Liver (tissue), 9 donors: Measurements from ENCODE around the gene EDC4. TPM values are rescaled to one million over a fixed set of nuclear protein-coding genes. Genes with fewer than 3 reads are reported as not detected.
A peak's percentile ranks its signal among the peaks of the same experiment; 100 is the strongest.

ENCODE experiments used
- DNase-seq: peaks from one replicate; pipeline ENCODE4 v3.0.0-alpha.2; 2017; ENCODE audit warnings: low spot score
- H3K27ac ChIP-seq, 2 donors: one replicate each; pipeline ENCODE4 v1.7.0; 2013; ENCODE audit warnings: inconsistent platforms in 2 of 2, low read length in 2 of 2, control low read depth in 1 of 2, low read depth in 1 of 2, mild to moderate bottlenecking in 1 of 2
- H3K27me3 ChIP-seq, 4 donors: one replicate each; pipeline versions ENCODE4 v1.6.1 to v1.7.0; 2013; ENCODE audit warnings: low read length in 3 of 4, inconsistent platforms in 1 of 4, mild to moderate bottlenecking in 1 of 4, moderate library complexity in 1 of 4; ENCODE audit not compliant: control insufficient read depth in 4 of 4, insufficient read depth in 4 of 4
- H3K36me3 ChIP-seq, 4 donors: one replicate each; pipeline versions ENCODE4 v1.6.1 to v1.7.0; 2013; ENCODE audit warnings: low read length in 3 of 4, mild to moderate bottlenecking in 3 of 4, low read depth in 1 of 4, moderate library complexity in 1 of 4; ENCODE audit not compliant: control insufficient read depth in 4 of 4, insufficient read depth in 3 of 4
- H3K4me1 ChIP-seq, 4 donors: one replicate each; pipeline versions ENCODE4 v1.6.1 to v1.7.0; 2013; ENCODE audit warnings: low read length in 3 of 4, mild to moderate bottlenecking in 3 of 4, moderate library complexity in 1 of 4; ENCODE audit not compliant: control insufficient read depth in 4 of 4, insufficient read depth in 4 of 4
- H3K4me3 ChIP-seq, 3 donors: one replicate each; pipeline versions ENCODE4 v1.6.1 to v1.7.0; 2013; ENCODE audit warnings: low read length in 3 of 3, control low read depth in 1 of 3, low read depth in 1 of 3, mild to moderate bottlenecking in 1 of 3
- H3K9ac ChIP-seq, 2 donors: one replicate each; pipeline ENCODE4 v1.7.0; 2013; ENCODE audit warnings: low read length in 2 of 2, mild to moderate bottlenecking in 2 of 2, moderate library complexity in 2 of 2, control low read depth in 1 of 2, low read depth in 1 of 2
- H3K9me3 ChIP-seq, 4 donors: one replicate each; pipeline versions ENCODE4 v1.6.1 to v1.7.0; 2013; ENCODE audit warnings: low read length in 3 of 4; ENCODE audit not compliant: control insufficient read depth in 4 of 4
- ATF3 ChIP-seq: IDR thresholded peaks from 2 replicates; pipeline ENCODE4 v1.6.1; 2016; ENCODE audit warnings: antibody characterized with exemption
- CTCF ChIP-seq: fragments of 150-350 bp; IDR thresholded peaks from 2 replicates; pipeline ENCODE4 v1.5.1; 2017; ENCODE audit warnings: improper control_type of control experiment, low read depth, low read length; ENCODE audit not compliant: missing input control
- EGR1 ChIP-seq, 2 donors: IDR thresholded peaks; 2 replicates each; pipeline ENCODE4 v1.6.1; 2016 to 2018; ENCODE audit warnings: antibody characterized with exemption in 2 of 2, low read depth in 2 of 2
- FOXA1 ChIP-seq: IDR thresholded peaks from 2 replicates; pipeline ENCODE4 v1.6.1; 2016; ENCODE audit warnings: antibody characterized with exemption
- FOXA2 ChIP-seq: IDR thresholded peaks from 2 replicates; pipeline ENCODE4 v1.6.1; 2016; ENCODE audit warnings: antibody characterized with exemption
- GABPA ChIP-seq, 2 donors: IDR thresholded peaks in 1 of 2; conservative IDR thresholded peaks in 1 of 2; 2 replicates each; pipeline ENCODE4 v1.6.1; 2016; ENCODE audit warnings: antibody characterized with exemption in 2 of 2, mild to moderate bottlenecking in 1 of 2, moderate library complexity in 1 of 2
- HNF4A ChIP-seq, 2 donors: conservative IDR thresholded peaks; 2 replicates each; pipeline ENCODE4 v1.6.1; 2016; ENCODE audit warnings: antibody characterized with exemption in 2 of 2, mild to moderate bottlenecking in 2 of 2
- HNF4G ChIP-seq: IDR thresholded peaks from 2 replicates; pipeline ENCODE4 v1.6.1; 2016; ENCODE audit warnings: antibody characterized with exemption
- JUND ChIP-seq, 2 donors: IDR thresholded peaks; 2 replicates each; pipeline ENCODE4 v1.6.1; 2016; ENCODE audit warnings: antibody characterized with exemption in 2 of 2
- NR2F2 ChIP-seq: IDR thresholded peaks from 2 replicates; pipeline ENCODE4 v1.6.1; 2016; ENCODE audit warnings: antibody characterized with exemption
- RAD21 ChIP-seq, 2 donors: IDR thresholded peaks; 2 replicates each; pipeline ENCODE4 v1.6.1; 2016; ENCODE audit warnings: antibody characterized with exemption in 2 of 2, mild to moderate bottlenecking in 2 of 2
- REST ChIP-seq: IDR thresholded peaks from 2 replicates; pipeline ENCODE4 v1.6.1; 2016; ENCODE audit warnings: antibody characterized with exemption, mild to moderate bottlenecking
- RXRA ChIP-seq, 2 donors: IDR thresholded peaks; 2 replicates each; pipeline ENCODE4 v1.6.1; 2017 to 2018; ENCODE audit warnings: antibody characterized with exemption in 2 of 2, mild to moderate bottlenecking in 1 of 2
- SP1 ChIP-seq: IDR thresholded peaks from 2 replicates; pipeline ENCODE4 v1.6.1; 2018; ENCODE audit warnings: antibody characterized with exemption, mild to moderate bottlenecking
- TAF1 ChIP-seq: conservative IDR thresholded peaks from 2 replicates; pipeline ENCODE4 v1.6.1; 2016; ENCODE audit warnings: antibody characterized with exemption, mild to moderate bottlenecking
- YY1 ChIP-seq: IDR thresholded peaks from 2 replicates; pipeline ENCODE4 v1.6.1; 2016; ENCODE audit warnings: antibody characterized with exemption, mild to moderate bottlenecking
- ZBTB33 ChIP-seq: IDR thresholded peaks from 2 replicates; pipeline ENCODE4 v1.6.1; 2016; ENCODE audit warnings: antibody characterized with exemption
- WGBS: extraction: QIAGEN DNeasy Blood & Tissue Kit; methylation state at CpG from one replicate; pipeline ENCODE4 v1.1.7; 2013; 5-methylcytosine and 5-hydroxymethylcytosine counted together
- polyA plus RNA-seq, 2 donors: library from polyadenylated mRNA; stranded (reverse) in 1 of 2; unstranded in 1 of 2; fragments of 200-250 nt in 1 of 2; fragments of >200 nt in 1 of 2; fragmentation: Nextera tagmentation in 1 of 2; extraction: Ambion mirVana in 1 of 2; gene quantifications; one replicate each; pipeline versions ENCODE4 v1.2.1 to v1.2.3, GENCODE V29; 2013 to 2015
- total RNA-seq, 2 donors: library from RNA; depleted of rRNA; stranded (reverse); fragments of >200 nt; gene quantifications; one replicate each; pipeline ENCODE4 v1.2.3, GENCODE V29; 2014
- donor health status: healthy.
- donor health status: healthy.
- donor health status: healthy.
- donor health status: healthy.
- donor health status: healthy.

EDC4 gene
- total and polyA plus RNA-seq, 4 donors, result 17.7 to 26.8 (median 21.6) TPM

- no peak for DNase-seq
- H3K36me3 ChIP-seq, result peaks cover 0 to 2% (median 0%) of the 10 kb centered on the region in 4 donors
- no peaks in the 10 kb centered on the region for H3K27me3 ChIP-seq
- peaks cover 9 to 23% (median 18%) of the 10 kb centered on the region in 4 donors for H3K4me1 ChIP-seq
- WGBS, result 87% methylated on average over 3 of the region's 3 CpGs
- no peaks in the 10 kb centered on the region for H3K9me3 ChIP-seq
- no peak overlapping the region for H3K9ac ChIP-seq
- no peak overlapping the region for H3K27ac ChIP-seq
- no peak overlapping the region for H3K4me3 ChIP-seq
- no peak for TF ChIP-seq FOXA2
- no peak for TF ChIP-seq GABPA (IDR thresholded peaks at IDR 0.05 in 1 of 2, conservative IDR thresholded peaks at IDR 0.05 in 1 of 2)
- TF ChIP-seq ATF3, result no peak
Measured at GRCh38 chr16:67897231-67897630, 24.4 kb downstream of the EDC4 start.

GRCh38 chr16:67901734-67902133 lies 28.9 kb downstream of the EDC4 start:
- Histone ChIP-seq H3K27ac (no peak overlapping the region), H3K36me3 (peaks cover 0 to 4% (median under 1%) of the 10 kb centered on the region in 4 donors), H3K9ac (no peak overlapping the region), H3K4me1 (peaks cover 1 to 17% (median 10%) of the 10 kb centered on the region in 4 donors), H3K4me3 (no peak overlapping the region), H3K9me3 (no peaks in the 10 kb centered on the region), H3K27me3 (no peaks in the 10 kb centered on the region)
- TF ChIP-seq FOXA1, result no peak
- TF ChIP-seq CTCF, result no peak
- no peak for TF ChIP-seq EGR1 (IDR thresholded peaks at IDR 0.05; ENCODE audit: low read depth in 2 of 2)
- TF ChIP-seq ATF3, result no peak
- peak in 1 of 2 donors; percentile 17 for TF ChIP-seq RXRA (IDR thresholded peaks at IDR 0.05)
- TF ChIP-seq TAF1, result no peak
- DNase-seq, result no peak
- WGBS, result 63% methylated on average over 5 of the region's 5 CpGs

GRCh38 chr16:67902831-67903230 lies 30.0 kb downstream of the EDC4 start:
- WGBS, result 83% methylated on average over 4 of the region's 4 CpGs
- H3K4me3 ChIP-seq, result no peak overlapping the region
- H3K27me3 ChIP-seq, result no peaks in the 10 kb centered on the region
- no peak overlapping the region for H3K9ac ChIP-seq
- no peaks in the 10 kb centered on the region for H3K9me3 ChIP-seq
- H3K36me3 ChIP-seq, result peaks cover 0 to 4% (median under 1%) of the 10 kb centered on the region in 4 donors
- H3K27ac ChIP-seq, result no peak overlapping the region
- H3K4me1 ChIP-seq, result peaks cover 1 to 24% (median 18%) of the 10 kb centered on the region in 4 donors
- no peak for DNase-seq
- TF ChIP-seq CTCF (no peak), ATF3 (no peak), FOXA2 (no peak), HNF4A (conservative IDR thresholded peaks at IDR 0.05) (no peak), EGR1 (IDR thresholded peaks at IDR 0.05; ENCODE audit: low read depth in 2 of 2) (no peak), ZBTB33 (no peak), REST (no peak), GABPA (IDR thresholded peaks at IDR 0.05 in 1 of 2, conservative IDR thresholded peaks at IDR 0.05 in 1 of 2) (no peak), FOXA1 (no peak), JUND (IDR thresholded peaks at IDR 0.05) (no peak), YY1 (no peak), RXRA (IDR thresholded peaks at IDR 0.05) (no peak), HNF4G (no peak), RAD21 (IDR thresholded peaks at IDR 0.05) (no peak), TAF1 (no peak), NR2F2 (no peak), SP1 (no peak)
